Heart right ventricle (tissue), 16 donors: ENCODE results near the gene PRORP. TPM values are rescaled to one million over a fixed set of nuclear protein-coding genes. Genes with fewer than 3 reads are reported as not detected.

Experiments
- ATAC-seq, 8 donors: fragments of 200-7000 bp; cut with Tn5 transposase; one replicate each; pipeline ENCODE4 v1.9.1; 2020; ENCODE audit warnings: mild to moderate bottlenecking in 8 of 8, moderate library complexity in 8 of 8, moderate number of reproducible peaks in 1 of 8
- DNase-seq, 2 donors: peaks; one replicate each; pipeline ENCODE4 v3.0.0-alpha.2; 2020
- H3K27ac ChIP-seq, 10 donors: fragments of 200-600 bp; sonication (generic) in 2 of 10; one replicate each; pipeline versions ENCODE4 v1.5.0 to v1.8.0; 2020 to 2022; ENCODE audit warnings: mild to moderate bottlenecking in 3 of 10
- H3K27me3 ChIP-seq, 7 donors: fragments of 200-600 bp; one replicate each; pipeline ENCODE4 v1.8.0; 2021 to 2022; ENCODE audit warnings: mild to moderate bottlenecking in 2 of 7
- H3K36me3 ChIP-seq, 9 donors: fragments of 200-600 bp; sonication (generic) in 1 of 9; one replicate each; pipeline versions ENCODE4 v1.5.0 to v1.8.0; 2020 to 2022; ENCODE audit warnings: mild to moderate bottlenecking in 2 of 9
- H3K4me1 ChIP-seq, 9 donors: fragments of 200-600 bp; sonication (generic) in 1 of 9; one replicate each; pipeline versions ENCODE4 v1.5.0 to v1.8.0; 2020 to 2022; ENCODE audit warnings: mild to moderate bottlenecking in 4 of 9
- H3K4me3 ChIP-seq, 10 donors: fragments of 200-600 bp; sonication (generic) in 2 of 10; one replicate each; pipeline versions ENCODE4 v1.5.0 to v1.8.0; 2020 to 2022; ENCODE audit warnings: mild to moderate bottlenecking in 7 of 10, moderate library complexity in 2 of 10
- H3K9me3 ChIP-seq, 11 donors: fragments of 200-600 bp in 10 of 11; sonication (generic) in 2 of 11; one replicate each; pipeline versions ENCODE4 v1.5.0 to v1.8.0; 2013 to 2022; ENCODE audit warnings: mild to moderate bottlenecking in 2 of 11, control low read depth in 1 of 11, moderate library complexity in 1 of 11
- CTCF ChIP-seq, 9 donors: fragments of 200-600 bp; sonication (generic) in 2 of 9; IDR thresholded peaks; one replicate each; pipeline versions ENCODE4 v1.5.0 to v1.8.0; 2021 to 2022; ENCODE audit warnings: antibody characterized with exemption in 9 of 9, mild to moderate bottlenecking in 5 of 9, moderate library complexity in 1 of 9
- WGBS, 2 donors: extraction: QIAGEN DNeasy Blood & Tissue Kit; methylation state at CpG; one replicate each; pipeline ENCODE4 v1.1.7; 2013; ENCODE audit warnings: inconsistent platforms in 1 of 2; 5-methylcytosine and 5-hydroxymethylcytosine counted together
- intact Hi-C, 10 donors: fragments of 100-400 bp; cut with DNase I; formaldehyde crosslinking; loops; one replicate each; pipeline versions ENCODE4 v1.11.1 to v1.14.2; 2022
- polyA plus RNA-seq, 2 donors: library from polyadenylated mRNA; stranded (reverse); fragments of 200-250 nt; gene quantifications; one replicate each; pipeline ENCODE4 v1.2.3, GENCODE V29; 2013
- total RNA-seq, 10 donors: library from RNA; stranded (reverse); fragmentation: NEBNext Ultra II Directional in 3 of 10; extraction: Animal tissue kit (Norgen Biotek cat#: 25700) in 3 of 10; gene quantifications; one replicate each; pipeline versions ENCODE4 v1.2.1 to v1.2.4, GENCODE V29; 2021 to 2023
- donor health status: Arrhythmogenic right ventricular cardiomyopathy.
- donor health status: ischemic (EF 13 %, LVEDD 7.1; RV severe dilation, severe dysfunction).
- donor health status: healthy with polysubstance abuse.
- donor health status: DM: no; HTN: yes; CAD: no.
- donor health status: DM: no; HTN: no; CAD: no.
- donor health status: ischemic (EF 25% LVEDD 6.9; RV normal size, moderate dysfunction).
- donor health status: ischemic (EF 25% LVEDD 5.7; RV mildly dilated, moderate dysfunction).
- donor health status: healthy.
- donor health status: DM: yes; HTN: yes; CAD: no.
- donor health status: Ischemic cardiomyopathy.
- donor health status: ischemic (EF 35%, LVEDD 5.7; RV mildly dilated, moderate dysfunction).
- donor health status: nonischemic (EF 11% LVEDD 7.7; RV severe dilation, severe dysfunction).
- donor health status: DM: yes; HTN: yes; CAD: no.
- donor health status: PGD.
- donor health status: ischemic (EF 29% LVEDD 5.4; RV normal size, mild dysfunction).
- donor health status: nonischemic (EF 23%, LVEDD 6.1; RV moderate dilation, normal function).

PRORP gene
- total and polyA plus RNA-seq, 12 donors = 3.9 to 25.4 (median 20.0) TPM

- TF ChIP-seq CTCF (IDR thresholded peaks at IDR 0.05) = no peak
Measured at GRCh38 chr14:35161231-35161630, 38.9 kb downstream of the PRORP start.

GRCh38 chr14:35163384-35163783, 41.0 kb downstream of the PRORP start:
- Histone ChIP-seq H3K9me3 (no peaks in the 10 kb centered on the region), H3K36me3 (peaks cover 0 to 31% (median 0%) of the 10 kb centered on the region in 9 donors), H3K27ac (no peak overlapping the region), H3K27me3 (no peaks in the 10 kb centered on the region), H3K4me3 (no peak overlapping the region), H3K4me1 (peaks cover 0 to 26% (median 3%) of the 10 kb centered on the region in 9 donors)
- TF ChIP-seq CTCF (IDR thresholded peaks at IDR 0.05) = no peak
- intact Hi-C loops = no loop called here
- DNase-seq (no peak), ATAC-seq (no peak)
- 96 to 97% methylated on average over 1 of the region's 1 CpG for WGBS, 2 donors

More at GRCh38 chr14:35161231-35161630, 38.9 kb downstream of the PRORP start:
- peaks cover 0 to 17% (median 0%) of the 10 kb centered on the region in 9 donors for H3K36me3 ChIP-seq
- H3K9me3 ChIP-seq = no peaks in the 10 kb centered on the region
- DNase-seq (no peak), ATAC-seq (no peak)
- intact Hi-C loops = no loop called here
- H3K4me3 ChIP-seq = no peak overlapping the region
- 67 to 72% methylated on average over 5 of the region's 5 CpGs for WGBS, 2 donors
- H3K27ac ChIP-seq = peak overlapping the region in 2 of 10 donors; percentile 21 to 46
- no peaks in the 10 kb centered on the region for H3K27me3 ChIP-seq
- H3K4me1 ChIP-seq = peaks cover 0 to 33% (median 4%) of the 10 kb centered on the region in 9 donors

GRCh38 chr14:35164849-35165248, 42.5 kb downstream of the PRORP start:
- WGBS, 2 donors = 83 to 85% methylated on average over 5 of the region's 5 CpGs
- TF ChIP-seq CTCF (IDR thresholded peaks at IDR 0.05) = no peak
- intact Hi-C loops = no loop called here
- Histone ChIP-seq H3K36me3 (peaks cover 0 to 27% (median 0%) of the 10 kb centered on the region in 9 donors), H3K9me3 (no peaks in the 10 kb centered on the region), H3K4me1 (peaks cover 0 to 22% (median 3%) of the 10 kb centered on the region in 9 donors), H3K27me3 (no peaks in the 10 kb centered on the region), H3K27ac (no peak overlapping the region), H3K4me3 (no peak overlapping the region)
- DNase-seq (no peak), ATAC-seq (no peak)

- no peak overlapping the region for H3K27ac ChIP-seq
- peaks cover 0 to 29% (median 0%) of the 10 kb centered on the region in 9 donors for H3K36me3 ChIP-seq
- DNase-seq = no peak
- 89 to 93% methylated on average over 3 of the region's 3 CpGs for WGBS, 2 donors
- no peak for ATAC-seq
- no peaks in the 10 kb centered on the region for H3K9me3 ChIP-seq
- H3K4me1 ChIP-seq = no peaks in the 10 kb centered on the region
- H3K4me3 ChIP-seq = no peak overlapping the region
- no peak for TF ChIP-seq CTCF (IDR thresholded peaks at IDR 0.05)
- intact Hi-C loops = no loop called here
- H3K27me3 ChIP-seq = no peaks in the 10 kb centered on the region
Measured at GRCh38 chr14:35167496-35167895, 45.1 kb downstream of the PRORP start.

Other genes with a start within 250 kb of the PRORP start
- 10 to 100 TPM in 1 of 10 donors, 1 to 10 TPM in 9; 3.8 to 14.5 (median 4.5) TPM for gene BAZ1A, start 247.2 kb upstream of the PRORP start, total RNA-seq
- gene BAZ1A, start 247.2 kb upstream of the PRORP start, polyA plus RNA-seq = 10 to 100 TPM in 1 of 2 donors, 1 to 10 TPM in 1; 6.9 to 10.0 TPM
- 10 to 100 TPM; 29.2 to 38.2 (median 34.6) TPM for gene SRP54, start 139.6 kb upstream of the PRORP start, total RNA-seq
- gene SRP54, start 139.6 kb upstream of the PRORP start, polyA plus RNA-seq = 10 to 100 TPM; 14.9 to 39.9 TPM
- gene FAM177A1, start 76.3 kb upstream of the PRORP start, total RNA-seq = 100 to 1,000 TPM in 6 of 10 donors, 10 to 100 TPM in 4; 68.1 to 122 (median 104) TPM
- 10 to 100 TPM; 45.9 to 76.3 TPM for gene FAM177A1, start 76.3 kb upstream of the PRORP start, polyA plus RNA-seq
- gene PPP2R3C, start 562 bp upstream of the PRORP start, total RNA-seq = 10 to 100 TPM; 25.8 to 36.3 (median 27.9) TPM
- 10 to 100 TPM; 25.5 to 28.6 TPM for gene PPP2R3C, start 562 bp upstream of the PRORP start, polyA plus RNA-seq
- gene PSMA6, start 169.8 kb downstream of the PRORP start, total RNA-seq = 100 to 1,000 TPM; 150 to 228 (median 166) TPM
- gene PSMA6, start 169.8 kb downstream of the PRORP start, polyA plus RNA-seq = 100 to 1,000 TPM in 1 of 2 donors, 10 to 100 TPM in 1; 92.3 to 233 TPM